ENCODE data around the gene LSM7. TPM values are rescaled to one million over a fixed set of nuclear protein-coding genes. Genes with fewer than 3 reads are reported as not detected.

The LSM7 gene
- total RNA-seq, 2 experiments from 2014 or later = 135 TPM

DNA sequence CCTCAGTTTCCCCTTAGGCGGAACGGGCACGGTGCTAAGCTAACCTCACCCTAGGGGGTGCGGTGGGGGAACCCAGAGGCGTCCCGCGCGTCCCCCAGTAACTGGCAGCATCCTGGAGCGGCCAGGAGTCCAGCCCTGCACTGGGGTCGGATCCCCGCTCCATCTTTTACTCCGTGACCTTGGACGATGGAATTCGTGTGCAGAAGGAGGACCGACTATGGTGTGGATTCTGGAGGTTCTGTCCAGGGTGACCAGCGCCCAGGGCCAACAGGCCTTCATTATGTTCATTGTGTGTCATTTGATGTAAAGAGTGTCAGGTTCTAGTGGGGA lies 728 bp upstream of the LSM7 start:
- ATAC-seq (no peak), DNase-seq (no peak)
- H3K4me1 Mint-ChIP-seq = peaks cover 53% of the 10 kb centered on the region
- H3K9me3 Mint-ChIP-seq (ENCODE audit: low read depth) = no peaks in the 10 kb centered on the region
- H3K27me3 Mint-ChIP-seq = no peaks in the 10 kb centered on the region
- peaks cover 12% of the 10 kb centered on the region for H3K36me3 Mint-ChIP-seq
- CTCF ChIA-PET = interaction anchor here (0.8 kb wide), 1 partner anchor 91 kb away, joined by 3 read pairs; no protein-coding TSS in a partner anchor
- H3K27ac Mint-ChIP-seq = peak overlapping the region; percentile 77
- peak overlapping the region; percentile 87 for H3K4me3 Mint-ChIP-seq

- DNase-seq (peak; percentile 85), ATAC-seq (peak; percentile 87)
- CTCF ChIA-PET = interaction anchor here (0.6 to 1.5 kb wide), 11 partner anchors 39 to 623 kb away, joined by 3 to 5 read pairs (median 3); partner anchors contain the start of gene PLEKHJ1
- Mint-ChIP-seq H3K36me3 (peaks cover 15% of the 10 kb centered on the region), H3K4me1 (peaks cover 53% of the 10 kb centered on the region), H3K9me3 (ENCODE audit: low read depth) (no peaks in the 10 kb centered on the region), H3K4me3 (peak overlapping the region; percentile 87), H3K27ac (peak overlapping the region; percentile 99), H3K27me3 (no peaks in the 10 kb centered on the region)
Observed at GRCh38 chr19:2327773-2328400, 499 bp downstream of the LSM7 start.

DNA sequence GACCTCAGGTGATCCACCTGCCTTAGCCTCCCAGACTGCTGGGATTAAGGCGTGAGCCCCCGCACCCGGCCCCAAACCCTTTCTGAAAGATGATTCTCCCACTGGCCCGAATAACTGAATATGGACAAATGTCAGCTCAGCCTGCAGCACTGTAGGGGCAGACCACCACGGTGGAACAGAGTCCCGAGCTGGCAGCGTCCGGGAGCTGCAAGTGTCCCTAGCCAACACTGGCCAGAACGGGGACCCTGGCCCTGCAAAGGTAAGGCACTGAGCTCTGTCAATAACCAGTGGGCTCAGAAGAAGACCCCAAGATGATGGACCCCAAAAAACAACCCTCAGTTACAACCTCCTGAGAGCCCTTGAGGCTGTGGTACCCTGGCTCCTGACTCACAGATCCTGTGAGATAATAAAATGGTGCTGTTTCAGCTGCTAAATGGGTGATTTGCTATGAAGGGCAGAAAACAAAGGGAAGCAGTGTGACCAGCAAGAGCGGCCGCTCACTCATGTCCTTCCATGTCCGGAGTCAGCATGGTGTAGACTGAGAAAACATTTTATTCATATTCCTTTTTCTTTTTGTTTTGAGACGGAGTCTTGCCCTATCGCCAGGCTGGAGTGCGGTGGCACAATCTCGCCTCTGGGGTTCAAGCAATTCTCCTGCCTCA lies 1.6 kb downstream of the LSM7 start:
- Mint-ChIP-seq H3K4me3 (peak overlapping the region; percentile 87), H3K4me1 (peaks cover 51% of the 10 kb centered on the region), H3K9me3 (ENCODE audit: low read depth) (no peaks in the 10 kb centered on the region), H3K27me3 (no peaks in the 10 kb centered on the region), H3K27ac (peak overlapping the region; percentile 99), H3K36me3 (peaks cover 15% of the 10 kb centered on the region)
- ATAC-seq (no peak), DNase-seq (no peak)
- CTCF ChIA-PET = interaction anchor here (1.0 kb wide), 2 partner anchors 171 to 175 kb away, joined by 3 to 4 read pairs; no protein-coding TSS in a partner anchor

DNA sequence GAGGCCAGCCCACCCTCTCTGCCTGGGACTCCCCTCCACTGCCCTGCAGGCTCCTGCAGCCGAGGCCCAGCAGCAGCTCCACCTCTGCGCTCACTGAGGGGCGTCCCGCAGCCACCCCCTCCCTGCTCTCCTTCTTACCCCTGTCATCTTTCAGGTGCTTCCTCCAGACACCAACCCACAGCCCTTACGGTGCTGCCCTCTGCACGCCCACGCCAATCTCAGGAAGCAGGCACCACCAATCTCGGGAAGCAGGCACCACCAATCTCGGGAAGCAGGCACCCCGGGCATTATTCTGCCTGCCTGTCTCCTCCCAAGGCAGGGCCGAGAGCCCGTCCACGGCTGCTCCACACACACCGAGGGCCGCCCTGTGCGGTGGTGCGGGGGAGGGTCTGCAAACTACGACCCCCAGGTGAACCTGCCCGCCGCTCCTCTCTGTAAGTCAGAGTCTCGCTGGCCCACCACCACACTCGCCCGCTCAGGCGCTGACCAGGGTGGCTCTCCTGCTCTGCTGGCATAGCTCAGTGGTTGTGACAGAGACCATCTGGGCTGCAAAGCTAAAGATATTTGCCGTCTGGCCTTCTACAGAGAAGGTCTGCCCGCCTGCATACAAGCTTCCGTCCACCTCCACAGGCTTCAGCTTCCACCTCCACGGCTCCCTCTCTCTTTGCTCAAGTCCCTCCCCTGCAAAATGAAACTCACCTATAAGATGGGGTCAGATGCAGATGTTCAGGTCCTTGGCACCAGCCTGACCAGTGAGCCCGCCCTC lies 2.9 kb downstream of the LSM7 start:
- Mint-ChIP-seq H3K27ac (no peak overlapping the region), H3K36me3 (peaks cover 15% of the 10 kb centered on the region), H3K4me3 (no peak overlapping the region), H3K9me3 (ENCODE audit: low read depth) (no peaks in the 10 kb centered on the region), H3K27me3 (no peaks in the 10 kb centered on the region), H3K4me1 (peaks cover 39% of the 10 kb centered on the region)
- CTCF ChIA-PET = interaction anchor here (1.0 kb wide), 1 partner anchor 170 kb away, joined by 4 read pairs; no protein-coding TSS in a partner anchor
- ATAC-seq = no peak
- DNase-seq = no peak

DNA sequence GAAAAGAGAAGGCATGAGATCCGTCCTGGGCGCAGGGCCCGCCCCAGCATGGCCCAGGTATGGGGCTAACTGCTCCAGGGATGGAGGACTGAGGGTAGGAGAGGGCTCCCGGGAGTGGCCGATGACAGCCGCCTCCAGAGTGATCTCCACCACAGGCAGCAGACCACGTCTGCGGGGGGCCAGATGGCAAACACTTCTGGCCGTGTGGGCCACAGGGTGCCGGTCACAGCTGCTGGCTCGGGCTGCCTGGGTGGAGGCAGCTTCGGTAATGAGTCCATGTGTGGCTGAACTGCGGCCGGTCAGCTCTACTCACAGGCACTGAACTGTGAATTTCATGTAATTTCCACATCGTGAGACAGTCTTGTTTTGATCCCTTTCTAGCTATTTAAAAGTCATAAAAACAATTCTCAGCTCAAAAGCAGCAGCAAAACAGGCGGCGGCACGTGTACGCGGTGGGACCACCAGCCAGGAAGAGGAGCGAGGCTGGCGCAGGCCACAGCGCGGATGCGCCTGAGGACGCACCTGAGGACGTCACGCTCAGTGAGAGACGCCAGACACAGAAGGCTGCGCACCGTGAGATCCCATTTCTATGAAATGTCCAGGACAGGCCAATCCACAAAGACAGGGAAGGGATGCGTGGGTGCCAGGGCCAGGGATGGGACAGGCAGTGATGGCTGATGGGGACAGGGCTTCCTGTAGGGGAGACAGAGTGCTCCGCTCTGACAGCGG lies 4.0 kb downstream of the LSM7 start:
- Mint-ChIP-seq H3K4me3 (no peak overlapping the region), H3K9me3 (ENCODE audit: low read depth) (no peaks in the 10 kb centered on the region), H3K36me3 (peaks cover 15% of the 10 kb centered on the region), H3K27ac (no peak overlapping the region), H3K4me1 (peaks cover 30% of the 10 kb centered on the region), H3K27me3 (no peaks in the 10 kb centered on the region)
- DNase-seq (no peak), ATAC-seq (no peak)
- CTCF ChIA-PET = interaction anchor here (0.7 kb wide), 1 partner anchor 11 kb away, joined by 3 read pairs; no protein-coding TSS in a partner anchor

DNA sequence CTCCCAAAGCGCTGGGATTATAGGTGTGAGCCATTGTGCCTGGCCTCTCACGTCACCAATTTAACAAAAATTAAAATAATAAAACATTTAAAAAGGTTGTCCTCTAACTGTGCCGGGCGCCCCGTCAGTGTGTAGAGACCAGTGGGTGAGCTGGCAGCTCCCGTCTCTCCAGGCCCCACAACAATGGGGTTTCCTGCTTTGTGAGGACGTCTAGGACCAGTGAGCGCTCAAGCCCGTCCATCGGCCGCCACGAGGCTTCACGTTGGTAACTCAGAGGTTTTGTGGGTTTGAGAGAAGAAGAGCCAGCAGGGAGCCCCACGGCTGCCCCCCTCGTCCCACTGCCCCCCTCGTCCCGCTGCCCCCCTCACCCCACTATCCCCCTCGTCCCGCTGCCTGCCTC lies 4.7 kb downstream of the LSM7 start:
- Mint-ChIP-seq H3K9me3 (ENCODE audit: low read depth) (no peaks in the 10 kb centered on the region), H3K27me3 (no peaks in the 10 kb centered on the region), H3K4me3 (no peak overlapping the region), H3K27ac (no peak overlapping the region), H3K4me1 (peaks cover 26% of the 10 kb centered on the region), H3K36me3 (peaks cover 15% of the 10 kb centered on the region)
- ATAC-seq (no peak), DNase-seq (no peak)
- CTCF ChIA-PET = interaction anchor here (0.7 kb wide), 1 partner anchor 10 kb away, joined by 3 read pairs; no protein-coding TSS in a partner anchor

GRCh38 chr19:2321565-2322283 lies 6.7 kb downstream of the LSM7 start:
- Mint-ChIP-seq H3K4me1 (peaks cover 15% of the 10 kb centered on the region), H3K4me3 (no peak overlapping the region), H3K36me3 (peaks cover 11% of the 10 kb centered on the region), H3K27ac (no peak overlapping the region), H3K9me3 (ENCODE audit: low read depth) (no peaks in the 10 kb centered on the region), H3K27me3 (no peaks in the 10 kb centered on the region)
- DNase-seq (no peak), ATAC-seq (no peak)
- CTCF ChIA-PET = interaction anchor here (2.1 kb wide), 1 partner anchor 86 kb away, joined by 4 read pairs; no protein-coding TSS in a partner anchor

- Mint-ChIP-seq H3K9me3 (ENCODE audit: low read depth) (no peaks in the 10 kb centered on the region), H3K27ac (no peak overlapping the region), H3K36me3 (peaks cover 7% of the 10 kb centered on the region), H3K4me1 (peaks cover 9% of the 10 kb centered on the region), H3K27me3 (no peaks in the 10 kb centered on the region), H3K4me3 (no peak overlapping the region)
- DNase-seq = no peak
- ATAC-seq = no peak
- CTCF ChIA-PET = interaction anchor here (2.1 kb wide), 1 partner anchor 85 kb away, joined by 4 read pairs; no protein-coding TSS in a partner anchor
Observed at GRCh38 chr19:2320939-2321338, 7.4 kb downstream of the LSM7 start.

DNA sequence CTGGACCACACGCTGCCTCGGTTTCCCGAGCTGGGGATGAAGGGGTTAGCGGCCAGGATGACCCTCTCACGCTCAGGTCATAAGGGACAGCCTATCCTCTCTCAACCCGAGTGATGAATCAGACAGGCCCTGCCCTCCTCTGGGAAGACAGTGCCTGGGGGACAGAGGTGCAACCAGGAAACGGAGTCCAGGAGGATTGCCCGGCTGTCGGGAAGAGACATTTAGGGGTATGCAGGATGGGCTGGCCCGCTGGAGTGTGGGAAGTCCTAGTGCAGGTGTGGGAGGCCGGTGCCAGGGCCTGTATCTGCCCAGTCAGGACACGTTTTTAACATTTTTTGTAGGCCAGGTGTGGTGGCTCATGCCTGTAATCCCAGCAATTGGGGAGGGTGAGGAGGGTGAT lies 8.3 kb downstream of the LSM7 start:
- H3K4me1 Mint-ChIP-seq = no peaks in the 10 kb centered on the region
- no peak overlapping the region for H3K4me3 Mint-ChIP-seq
- no peak overlapping the region for H3K27ac Mint-ChIP-seq
- H3K36me3 Mint-ChIP-seq = peaks cover 8% of the 10 kb centered on the region
- ATAC-seq (no peak), DNase-seq (no peak)
- peaks cover 8% of the 10 kb centered on the region for H3K27me3 Mint-ChIP-seq
- CTCF ChIA-PET = interaction anchor here (2.1 kb wide), 1 partner anchor 84 kb away, joined by 4 read pairs; no protein-coding TSS in a partner anchor
- peaks cover 1% of the 10 kb centered on the region for H3K9me3 Mint-ChIP-seq (ENCODE audit: low read depth)

GRCh38 chr19:2319551-2319950 lies 8.8 kb downstream of the LSM7 start:
- H3K4me3 Mint-ChIP-seq = no peak overlapping the region
- peaks cover 12% of the 10 kb centered on the region for H3K27me3 Mint-ChIP-seq
- ATAC-seq = no peak
- CTCF ChIA-PET = no interaction called here
- H3K4me1 Mint-ChIP-seq = no peaks in the 10 kb centered on the region
- H3K9me3 Mint-ChIP-seq (ENCODE audit: low read depth) = peaks cover 5% of the 10 kb centered on the region
- DNase-seq = no peak
- H3K27ac Mint-ChIP-seq = no peak overlapping the region
- H3K36me3 Mint-ChIP-seq = peaks cover 11% of the 10 kb centered on the region

GRCh38 chr19:2318923-2319322 lies 9.5 kb downstream of the LSM7 start:
- DNase-seq (no peak), ATAC-seq (no peak)
- H3K9me3 Mint-ChIP-seq (ENCODE audit: low read depth) = peaks cover 5% of the 10 kb centered on the region
- H3K4me3 Mint-ChIP-seq = no peak overlapping the region
- no peak overlapping the region for H3K27ac Mint-ChIP-seq
- no peaks in the 10 kb centered on the region for H3K4me1 Mint-ChIP-seq
- peaks cover 10% of the 10 kb centered on the region for H3K36me3 Mint-ChIP-seq
- CTCF ChIA-PET = interaction anchor here (1.0 kb wide), 1 partner anchor 19 kb away, joined by 3 read pairs; no protein-coding TSS in a partner anchor
- H3K27me3 Mint-ChIP-seq = peaks cover 17% of the 10 kb centered on the region

- Mint-ChIP-seq H3K27me3 (peaks cover 28% of the 10 kb centered on the region), H3K4me1 (no peaks in the 10 kb centered on the region), H3K4me3 (no peak overlapping the region), H3K36me3 (peaks cover 8% of the 10 kb centered on the region), H3K27ac (no peak overlapping the region), H3K9me3 (ENCODE audit: low read depth) (peaks cover 5% of the 10 kb centered on the region)
- CTCF ChIA-PET = interaction anchor here (1.0 to 2.5 kb wide), 2 partner anchors 18 to 162 kb away, joined by 3 to 6 read pairs; no protein-coding TSS in a partner anchor
- DNase-seq (no peak), ATAC-seq (no peak)
Observed at GRCh38 chr19:2317756-2318155, 10.6 kb downstream of the LSM7 start.

Measured in activated CD8-positive, alpha-beta memory T cell treated with anti-CD3 and anti-CD28 coated beads, Interleukin-2, amount 10 ng/mL, durations not matched to agents 7 days and 5 days (primary cell).